Ovary (tissue), 3 donors: ENCODE results near the gene PALM2AKAP2.

ENCODE experiments used
- POLR2A ChIP-seq: fragments of 450-650 bp; IDR thresholded peaks from one replicate; pipeline ENCODE4 v1.6.1; 2017; ENCODE audit warnings: antibody characterized with exemption, mild to moderate bottlenecking, moderate library complexity
- TF ChIP-seq, protein P1 (sequence below), 3 donors: fragments of 450-650 bp in 2 of 3; fragments of 200-600 bp in 1 of 3; IDR thresholded peaks; one replicate each; pipeline versions ENCODE4 v1.5.1 to v1.8.0; 2016 to 2022; ENCODE audit warnings: antibody characterized with exemption in 3 of 3, mild to moderate bottlenecking in 1 of 3
- donor health status: DM: no; HTN: no; CAD: no.

DNA sequence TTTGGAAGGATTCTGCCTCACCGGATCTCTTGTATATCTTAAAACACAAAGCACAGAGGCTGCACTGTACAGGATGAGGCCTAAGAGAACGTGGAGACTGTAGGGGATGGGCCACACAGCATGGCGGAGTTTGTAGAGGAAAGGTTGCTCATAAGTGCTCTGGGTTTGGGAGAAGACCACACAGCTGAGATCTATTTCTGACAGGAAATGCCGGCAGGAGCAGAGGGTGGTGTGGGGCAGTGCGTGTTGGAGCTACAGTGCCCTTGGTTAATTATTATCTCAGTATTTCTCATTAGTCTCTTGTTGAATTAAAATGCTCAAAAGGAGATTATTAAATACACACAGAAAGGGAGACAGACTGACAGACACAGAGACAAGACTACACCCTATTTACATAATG lies 9.6 kb downstream of the PALM2AKAP2 start:
- TF ChIP-seq, protein P1, sequence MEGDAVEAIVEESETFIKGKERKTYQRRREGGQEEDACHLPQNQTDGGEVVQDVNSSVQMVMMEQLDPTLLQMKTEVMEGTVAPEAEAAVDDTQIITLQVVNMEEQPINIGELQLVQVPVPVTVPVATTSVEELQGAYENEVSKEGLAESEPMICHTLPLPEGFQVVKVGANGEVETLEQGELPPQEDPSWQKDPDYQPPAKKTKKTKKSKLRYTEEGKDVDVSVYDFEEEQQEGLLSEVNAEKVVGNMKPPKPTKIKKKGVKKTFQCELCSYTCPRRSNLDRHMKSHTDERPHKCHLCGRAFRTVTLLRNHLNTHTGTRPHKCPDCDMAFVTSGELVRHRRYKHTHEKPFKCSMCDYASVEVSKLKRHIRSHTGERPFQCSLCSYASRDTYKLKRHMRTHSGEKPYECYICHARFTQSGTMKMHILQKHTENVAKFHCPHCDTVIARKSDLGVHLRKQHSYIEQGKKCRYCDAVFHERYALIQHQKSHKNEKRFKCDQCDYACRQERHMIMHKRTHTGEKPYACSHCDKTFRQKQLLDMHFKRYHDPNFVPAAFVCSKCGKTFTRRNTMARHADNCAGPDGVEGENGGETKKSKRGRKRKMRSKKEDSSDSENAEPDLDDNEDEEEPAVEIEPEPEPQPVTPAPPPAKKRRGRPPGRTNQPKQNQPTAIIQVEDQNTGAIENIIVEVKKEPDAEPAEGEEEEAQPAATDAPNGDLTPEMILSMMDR (IDR thresholded peaks at IDR 0.05), result no peak
- no peak for TF ChIP-seq POLR2A
